CD14-positive monocyte (primary cell): Measurements from ENCODE around the gene CYSTM1. TPM values are rescaled to one million over a fixed set of nuclear protein-coding genes. Genes with fewer than 3 reads are reported as not detected.

Experiments used
- DNase-seq, 3 donors: peaks; one replicate each; pipeline ENCODE4 v3.0.0-alpha.2; 2011 to 2022
- H2AFZ ChIP-seq: 2 replicates; pipeline ENCODE4 v1.6.0; 2012; ENCODE audit warnings: mild to moderate bottlenecking, low read depth, low read length, inconsistent platforms; ENCODE audit not compliant: insufficient read depth, poor library complexity, severe bottlenecking
- H3K27ac ChIP-seq, 2 donors: 1 replicate in 1 of 2; 2 replicates in 1 of 2; pipeline ENCODE4 v1.5.1; 2012 to 2013; ENCODE audit warnings: low read length in 2 of 2, control low read depth in 1 of 2, inconsistent platforms in 1 of 2, low read depth in 1 of 2, mild to moderate bottlenecking in 1 of 2
- H3K27me3 ChIP-seq, 2 donors: one replicate each; pipeline versions ENCODE4 v1.6.0 to v1.6.1; 2011 to 2013; ENCODE audit warnings: low read length in 2 of 2; ENCODE audit not compliant: control insufficient read depth in 2 of 2, insufficient read depth in 2 of 2
- H3K36me3 ChIP-seq, 2 donors: replicated peaks in 1 of 2; 1 replicate in 1 of 2; 2 replicates in 1 of 2; pipeline versions ENCODE4 v1.5.1 to v1.6.1; 2012 to 2013; ENCODE audit warnings: low read length in 2 of 2, control low read depth in 1 of 2, inconsistent platforms in 1 of 2, mild to moderate bottlenecking in 1 of 2; ENCODE audit not compliant: insufficient read depth in 2 of 2, control insufficient read depth in 1 of 2
- H3K4me1 ChIP-seq, 2 donors: 1 replicate in 1 of 2; 2 replicates in 1 of 2; pipeline versions ENCODE4 v1.5.1 to v1.6.1; 2012 to 2013; ENCODE audit warnings: low read length in 2 of 2, control low read depth in 1 of 2, inconsistent platforms in 1 of 2, mild to moderate bottlenecking in 1 of 2, moderate library complexity in 1 of 2; ENCODE audit not compliant: insufficient read depth in 2 of 2, control insufficient read depth in 1 of 2
- H3K4me2 ChIP-seq: replicated peaks from 2 replicates; pipeline ENCODE3; 2012; ENCODE audit warnings: low read length, moderate library complexity, mild to moderate bottlenecking; ENCODE audit not compliant: poor library complexity, severe bottlenecking; ENCODE audit errors: extremely low read depth
- H3K4me3 ChIP-seq, 3 experiments: fragments of 200-600 bp in 1 of 3; sonication (generic) in 1 of 3; replicated peaks in 1 of 3; 1 replicate in 2 of 3; 2 replicates in 1 of 3; pipeline ENCODE4 v1.5.1; 2011 to 2013; ENCODE audit warnings: low read length in 3 of 3, mild to moderate bottlenecking in 3 of 3, control low read depth in 2 of 3, low read depth in 2 of 3, inconsistent platforms in 1 of 3, moderate library complexity in 1 of 3
- H3K79me2 ChIP-seq: 2 replicates; pipeline ENCODE4 v1.6.0; 2012; ENCODE audit warnings: mild to moderate bottlenecking, control low read depth, inconsistent platforms, low read length, moderate library complexity; ENCODE audit not compliant: insufficient read depth
- H3K9ac ChIP-seq: 2 replicates; pipeline ENCODE4 v1.6.0; 2017; ENCODE audit warnings: low read length, mild to moderate bottlenecking; ENCODE audit not compliant: insufficient read depth, poor library complexity, severe bottlenecking
- H3K9me3 ChIP-seq, 2 donors: replicated peaks in 1 of 2; 1 replicate in 1 of 2; 2 replicates in 1 of 2; pipeline versions ENCODE4 v1.5.1 to v1.6.1; 2012 to 2013; ENCODE audit warnings: low read length in 2 of 2, control low read depth in 1 of 2; ENCODE audit not compliant: control insufficient read depth in 1 of 2, insufficient read depth in 1 of 2
- H4K20me1 ChIP-seq: 2 replicates; pipeline ENCODE4 v1.6.0; 2012; ENCODE audit warnings: mild to moderate bottlenecking, low read length, control low read depth, moderate library complexity; ENCODE audit not compliant: insufficient read depth
- H3K27ac Mint-ChIP-seq, 7 donors: one replicate each; pipeline ENCODE4 v1.8.0; 2020; ENCODE audit warnings: mild to moderate bottlenecking in 7 of 7, mixed read lengths in 7 of 7, moderate library complexity in 6 of 7, inconsistent platforms in 2 of 7
- H3K27me3 Mint-ChIP-seq, 3 donors: one replicate each; pipeline ENCODE4 v1.8.0; 2021 to 2022; ENCODE audit warnings: low read depth in 3 of 3, mild to moderate bottlenecking in 3 of 3, mixed read lengths in 3 of 3, moderate library complexity in 3 of 3, inconsistent platforms in 1 of 3
- H3K36me3 Mint-ChIP-seq, 2 donors: one replicate each; pipeline ENCODE4 v1.8.0; 2020; ENCODE audit warnings: mixed read lengths in 2 of 2, inconsistent platforms in 1 of 2, mild to moderate bottlenecking in 1 of 2
- H3K4me1 Mint-ChIP-seq: one replicate; pipeline ENCODE4 v1.8.0; 2020; ENCODE audit warnings: mild to moderate bottlenecking, mixed read lengths
- H3K4me3 Mint-ChIP-seq, 2 donors: one replicate each; pipeline ENCODE4 v1.8.0; 2020; ENCODE audit warnings: mild to moderate bottlenecking in 2 of 2, mixed read lengths in 2 of 2, moderate library complexity in 1 of 2
- H3K9me3 Mint-ChIP-seq, 7 donors: one replicate each; pipeline ENCODE4 v1.8.0; 2020 to 2022; ENCODE audit warnings: mixed read lengths in 7 of 7, mild to moderate bottlenecking in 6 of 7, moderate library complexity in 6 of 7, inconsistent platforms in 2 of 7
- WGBS: methylation state at CpG from one replicate; pipeline ENCODE4 v1.1.5; 2013; ENCODE audit warnings: missing lambda C conversion rate; ENCODE audit not compliant: insufficient coverage; 5-methylcytosine and 5-hydroxymethylcytosine counted together
- intact Hi-C, 2 donors: fragments of 100-400 bp; cut with micrococcal nuclease; formaldehyde crosslinking; loops; one replicate each; pipeline versions ENCODE4 v1.15.0 to v1.15.1; 2023
- polyA plus RNA-seq, 3 donors: library from polyadenylated mRNA; depleted of rRNA in 1 of 3; unstranded in 2 of 3; stranded (reverse) in 1 of 3; fragments of 300-500 nt in 2 of 3; fragments of >200 nt in 1 of 3; fragmentation: Illumina TruSeq in 2 of 3; gene quantifications; 1 replicate in 2 of 3; 2 replicates in 1 of 3; pipeline ENCODE4 v1.2.3, GENCODE V29; 2012 to 2021
- TF ChIP-seq, protein P1 (sequence below): fragments of 200-600 bp; IDR thresholded peaks from one replicate; pipeline ENCODE4 v1.8.0; 2022; ENCODE audit warnings: antibody characterized with exemption, mild to moderate bottlenecking

CYSTM1 gene
- polyA plus RNA-seq, 3 donors, result 14.0 to 40.0 (median 36.7) TPM

- peaks cover 23 to 35% of the 10 kb centered on the region in 2 donors for H3K27me3 ChIP-seq
- H3K4me3 Mint-ChIP-seq, result no peak overlapping the region
- DNase-seq, result no peak
- H3K4me2 ChIP-seq, result no peak overlapping the region
- H3K9ac ChIP-seq, result no peak overlapping the region
- peaks cover 24% of the 10 kb centered on the region for H4K20me1 ChIP-seq
- H2AFZ ChIP-seq, result no peak overlapping the region
- TF ChIP-seq, protein P1, sequence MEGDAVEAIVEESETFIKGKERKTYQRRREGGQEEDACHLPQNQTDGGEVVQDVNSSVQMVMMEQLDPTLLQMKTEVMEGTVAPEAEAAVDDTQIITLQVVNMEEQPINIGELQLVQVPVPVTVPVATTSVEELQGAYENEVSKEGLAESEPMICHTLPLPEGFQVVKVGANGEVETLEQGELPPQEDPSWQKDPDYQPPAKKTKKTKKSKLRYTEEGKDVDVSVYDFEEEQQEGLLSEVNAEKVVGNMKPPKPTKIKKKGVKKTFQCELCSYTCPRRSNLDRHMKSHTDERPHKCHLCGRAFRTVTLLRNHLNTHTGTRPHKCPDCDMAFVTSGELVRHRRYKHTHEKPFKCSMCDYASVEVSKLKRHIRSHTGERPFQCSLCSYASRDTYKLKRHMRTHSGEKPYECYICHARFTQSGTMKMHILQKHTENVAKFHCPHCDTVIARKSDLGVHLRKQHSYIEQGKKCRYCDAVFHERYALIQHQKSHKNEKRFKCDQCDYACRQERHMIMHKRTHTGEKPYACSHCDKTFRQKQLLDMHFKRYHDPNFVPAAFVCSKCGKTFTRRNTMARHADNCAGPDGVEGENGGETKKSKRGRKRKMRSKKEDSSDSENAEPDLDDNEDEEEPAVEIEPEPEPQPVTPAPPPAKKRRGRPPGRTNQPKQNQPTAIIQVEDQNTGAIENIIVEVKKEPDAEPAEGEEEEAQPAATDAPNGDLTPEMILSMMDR, result no peak
- H3K36me3 Mint-ChIP-seq, result peaks cover 3 to 12% of the 10 kb centered on the region in 2 donors
- H3K4me3 ChIP-seq, result no peak overlapping the region
- intact Hi-C loops, result loop anchor here in 1 of 2 donors (10.0 kb wide), 1 partner anchor 365 kb away; no protein-coding TSS in a partner anchor
- no peaks in the 10 kb centered on the region for H3K79me2 ChIP-seq
- no peaks in the 10 kb centered on the region for H3K36me3 ChIP-seq
- no peak overlapping the region for H3K27ac ChIP-seq
- H3K27me3 Mint-ChIP-seq, result peaks cover 33 to 44% (median 33%) of the 10 kb centered on the region in 3 donors
- peaks cover 0 to 8% (median 0%) of the 10 kb centered on the region in 7 donors for H3K9me3 Mint-ChIP-seq
- no peak overlapping the region for H3K27ac Mint-ChIP-seq
- H3K4me1 ChIP-seq, result peaks cover 16 to 29% of the 10 kb centered on the region in 2 donors
- H3K9me3 ChIP-seq, result no peaks in the 10 kb centered on the region
- WGBS, result 100% methylated on average over 1 of the region's 2 CpGs
- H3K4me1 Mint-ChIP-seq, result peaks cover 29% of the 10 kb centered on the region
Measured at GRCh38 chr5:140150201-140150600, 24.8 kb upstream of the CYSTM1 start.

- no peak overlapping the region for H3K9ac ChIP-seq
- H3K27ac ChIP-seq, result no peak overlapping the region
- 100% methylated on average over 1 of the region's 7 CpGs for WGBS
- Mint-ChIP-seq H3K4me1 (peaks cover 19% of the 10 kb centered on the region), H3K27ac (no peak overlapping the region), H3K4me3 (no peak overlapping the region), H3K36me3 (peaks cover 0 to 10% of the 10 kb centered on the region in 2 donors), H3K27me3 (peaks cover 25 to 36% (median 25%) of the 10 kb centered on the region in 3 donors), H3K9me3 (peaks cover 0 to 4% (median 0%) of the 10 kb centered on the region in 7 donors)
- H3K79me2 ChIP-seq, result no peaks in the 10 kb centered on the region
- H3K4me3 ChIP-seq, result no peak overlapping the region
- peaks cover 5 to 18% of the 10 kb centered on the region in 2 donors for H3K4me1 ChIP-seq
- no peak for DNase-seq
- no peaks in the 10 kb centered on the region for H3K9me3 ChIP-seq
- peaks cover 15% of the 10 kb centered on the region for H4K20me1 ChIP-seq
- TF ChIP-seq, protein P1, result no peak
- H3K4me2 ChIP-seq, result no peak overlapping the region
- peaks cover 16 to 24% of the 10 kb centered on the region in 2 donors for H3K27me3 ChIP-seq
- H2AFZ ChIP-seq, result no peak overlapping the region
- intact Hi-C loops, result loop anchor here in 1 of 2 donors (10.0 kb wide), 1 partner anchor 367 kb away; no protein-coding TSS in a partner anchor
- H3K36me3 ChIP-seq, result no peaks in the 10 kb centered on the region
Measured at GRCh38 chr5:140151144-140152021, 23.6 kb upstream of the CYSTM1 start.
